Endothelial cell of umbilical vein (primary cell): ENCODE measurements around the gene GAGE12D. TPM values are rescaled to one million over a fixed set of nuclear protein-coding genes. Genes with fewer than 3 reads are reported as not detected.
"Not testable (repeated sequence)": the region's sequence is repeated elsewhere in the genome, so short reads cannot be mapped to it uniquely, and the experiment has no call there.

ENCODE experiments used
- BruUV-seq: library from RNA; stranded (reverse); fragments of 400-500 nt; replicated peaks from 2 replicates; lab custom pipeline; 2021; lab: Mats Ljungman, UMichigan
- CTCF ChIA-PET: fragments of 300-600, 350-600 bp; sonication (Branson Sonifier 250); formaldehyde crosslinking; loops from one replicate; lab custom pipeline; 2021; ENCODE audit warnings: antibody characterized with exemption, inconsistent platforms; lab: Charles Lee
- POLR2A ChIA-PET: fragments of 300-600, 350-600 bp; sonication (Branson Sonifier 250); formaldehyde crosslinking; loops from one replicate; lab custom pipeline; 2021; ENCODE audit warnings: antibody characterized with exemption, inconsistent platforms; lab: Charles Lee
- DNase-seq: peaks from one replicate; pipeline ENCODE4 v3.0.0-alpha.2; 2011; ENCODE audit warnings: low read depth, low spot score
- FAIRE-seq: peaks from 2 replicates; lab custom pipeline; 2011; peaks lifted over from hg19 to GRCh38; lab: Jason Lieb, UNC
- H2AFZ ChIP-seq: 2 replicates; pipeline ENCODE4 v1.6.0; 2012; ENCODE audit warnings: low read depth, low read length, control low read depth, inconsistent platforms
- H3K27ac ChIP-seq: 2 replicates; pipeline ENCODE4 v1.5.1; 2011; ENCODE audit warnings: low read depth, mild to moderate bottlenecking, control low read depth, low read length, moderate library complexity; ENCODE audit not compliant: insufficient read depth
- H3K27me3 ChIP-seq, 2 experiments: 2 replicates each; pipeline versions ENCODE4 v1.6.0 to v1.6.1; 2011; ENCODE audit warnings: low read length in 2 of 2, mixed read lengths in 1 of 2; ENCODE audit not compliant: control insufficient read depth in 2 of 2, insufficient read depth in 2 of 2
- H3K36me3 ChIP-seq, 2 experiments: 2 replicates in 1 of 2; 3 replicates in 1 of 2; pipeline ENCODE4 v1.5.1; 2011; ENCODE audit warnings: low read length in 2 of 2, mild to moderate bottlenecking in 1 of 2, moderate library complexity in 1 of 2; ENCODE audit not compliant: control insufficient read depth in 2 of 2, insufficient read depth in 2 of 2; ENCODE audit errors: extremely low read depth in 1 of 2
- H3K4me1 ChIP-seq: 3 replicates; pipeline ENCODE4 v1.5.1; 2011; ENCODE audit warnings: mild to moderate bottlenecking, low read length; ENCODE audit not compliant: control insufficient read depth, insufficient read depth; ENCODE audit errors: extremely low read depth
- H3K4me2 ChIP-seq: 2 replicates; pipeline ENCODE4 v1.6.1; 2011; ENCODE audit warnings: low read length, control low read depth, mixed read lengths; ENCODE audit not compliant: insufficient read depth
- H3K4me3 ChIP-seq, 3 experiments: fragments of 200-600 bp in 1 of 3; sonication (generic), shearing (Covaris generic) in 1 of 3; replicated peaks in 1 of 3; 2 replicates each; pipeline ENCODE4 v1.5.1; 2011 to 2016; ENCODE audit warnings: control low read depth in 3 of 3, low read length in 3 of 3, mild to moderate bottlenecking in 2 of 3, inconsistent platforms in 1 of 3, low read depth in 1 of 3, moderate library complexity in 1 of 3; ENCODE audit not compliant: insufficient read depth in 1 of 3
- H3K79me2 ChIP-seq: 2 replicates; pipeline ENCODE4 v1.6.0; 2012; ENCODE audit warnings: low read length, inconsistent platforms; ENCODE audit not compliant: control insufficient read depth, insufficient read depth
- H3K9ac ChIP-seq: replicated peaks from 2 replicates; pipeline ENCODE3; 2011; ENCODE audit warnings: low read length, control low read depth; ENCODE audit not compliant: insufficient read depth; ENCODE audit errors: extremely low read depth
- H3K9me1 ChIP-seq: replicated peaks from 3 replicates; pipeline ENCODE4 v1.6.0; 2011; ENCODE audit warnings: mild to moderate bottlenecking, low read length; ENCODE audit not compliant: control insufficient read depth, insufficient read depth; ENCODE audit errors: extremely low read depth
- H3K9me3 ChIP-seq: replicated peaks from 2 replicates; pipeline ENCODE4 v1.5.1; 2012; ENCODE audit warnings: low read length, inconsistent platforms; ENCODE audit not compliant: control insufficient read depth, insufficient read depth
- H4K20me1 ChIP-seq: replicated peaks from 2 replicates; pipeline ENCODE3; 2011; ENCODE audit warnings: mild to moderate bottlenecking, low read length; ENCODE audit not compliant: control insufficient read depth, insufficient read depth; ENCODE audit errors: extremely low read depth
- dilution Hi-C: fragments of 300-500 bp; cut with MboI; formaldehyde crosslinking; loops from one replicate; pipeline ENCODE4 v1.15.0; 2019; ENCODE audit warnings: low sequenced_read_pairs; ENCODE audit not compliant: extremely low pct_ligation_motif_present
- intact Hi-C: fragments of 100-400 bp; cut with micrococcal nuclease; formaldehyde crosslinking; loops from one replicate; pipeline ENCODE4 v1.10.0; 2022
- polyA plus RNA-seq, 4 experiments: library from polyadenylated mRNA; depleted of rRNA in 3 of 4; stranded (reverse) in 3 of 4; unstranded in 1 of 4; fragments of >200 nt; gene quantifications; 2 replicates each; pipeline versions ENCODE4 v1.2.1 to v1.2.3, GENCODE V29; 2011 to 2012; ENCODE audit warnings: missing spikeins in 1 of 4
- total RNA-seq: library from RNA; stranded (reverse); gene quantifications from 2 replicates; pipeline ENCODE4 v1.2.3, GENCODE V29; 2021

GAGE12D gene
- total and polyA plus RNA-seq, 2 donors (not counting 3 experiments of a cell fraction or from before 2014, with no cell fraction given): not detected

GRCh38 chrX:49589196-49589595 lies 47.7 kb downstream of the GAGE12D start, which contains the start of gene GAGE2A:
GAGE2A (plus strand) TSS chrX:49589496; CDS start chrX:49590651, 1,155 bp downstream.
- H3K4me2 ChIP-seq, H3K27me3 ChIP-seq, H3K4me3 ChIP-seq, H3K9ac ChIP-seq, intact Hi-C loops, H3K27ac ChIP-seq, H2AFZ ChIP-seq, H3K79me2 ChIP-seq, POLR2A ChIA-PET, H4K20me1 ChIP-seq, H3K36me3 ChIP-seq, dilution Hi-C loops, FAIRE-seq, CTCF ChIA-PET, H3K9me3 ChIP-seq, BruUV-seq, H3K9me1 ChIP-seq, DNase-seq, H3K4me1 ChIP-seq: not testable (repeated sequence)

GRCh38 chrX:49589769-49590478 lies 48.4 kb downstream of the GAGE12D start:
- dilution Hi-C loops, H3K27ac ChIP-seq, H3K36me3 ChIP-seq, DNase-seq, intact Hi-C loops, H2AFZ ChIP-seq, H3K9me1 ChIP-seq, H3K9me3 ChIP-seq, H4K20me1 ChIP-seq, H3K4me1 ChIP-seq, H3K79me2 ChIP-seq, H3K4me2 ChIP-seq, FAIRE-seq, POLR2A ChIA-PET, CTCF ChIA-PET, H3K27me3 ChIP-seq, H3K9ac ChIP-seq, H3K4me3 ChIP-seq, BruUV-seq: not testable (repeated sequence)

- DNase-seq, H3K4me1 ChIP-seq, FAIRE-seq, intact Hi-C loops, H3K4me3 ChIP-seq, POLR2A ChIA-PET, dilution Hi-C loops, BruUV-seq, H3K36me3 ChIP-seq, CTCF ChIA-PET, H3K79me2 ChIP-seq, H3K9me3 ChIP-seq, H4K20me1 ChIP-seq, H3K4me2 ChIP-seq, H3K27me3 ChIP-seq, H2AFZ ChIP-seq, H3K9me1 ChIP-seq, H3K9ac ChIP-seq, H3K27ac ChIP-seq: not testable (repeated sequence)
Measured at GRCh38 chrX:49590488-49590887, 49.0 kb downstream of the GAGE12D start.
